H1 (cell line): ENCODE results near the gene ETV2. TPM values are rescaled to one million over a fixed set of nuclear protein-coding genes. Genes with fewer than 3 reads are reported as not detected.

Experiments used
- CTCF ChIA-PET: fragments of 300-600 bp; sonication (Branson Sonifier 250); formaldehyde crosslinking; loops from one replicate; lab custom pipeline; 2021; ENCODE audit not compliant: partially characterized antibody; lab: Charles Lee
- POLR2A ChIA-PET: fragments of 300-600 bp; sonication (Branson Sonifier 250); formaldehyde crosslinking; loops from one replicate; lab custom pipeline; 2021; ENCODE audit warnings: inconsistent platforms; ENCODE audit not compliant: partially characterized antibody; lab: Charles Lee
- DNase-seq, 2 experiments: peaks; one replicate each; pipeline versions ENCODE4 v3.0.0 to v3.0.0-alpha.2; 2010 to 2022; ENCODE audit warnings: low spot score in 2 of 2, low read depth in 1 of 2, mixed read lengths in 1 of 2
- FAIRE-seq: peaks from 2 replicates; lab custom pipeline; 2011; peaks lifted over from hg19 to GRCh38; lab: Jason Lieb, UNC
- H2AFZ ChIP-seq: 2 replicates; pipeline ENCODE4 v1.8.1; 2012; ENCODE audit warnings: low read length, inconsistent platforms
- H2AK5ac ChIP-seq: 2 replicates; pipeline ENCODE4 v1.6.1; 2013; ENCODE audit warnings: low read depth, low read length
- H2BK120ac ChIP-seq: replicated peaks from 2 replicates; pipeline ENCODE3; 2013; ENCODE audit warnings: low read depth, low read length, inconsistent platforms
- H2BK12ac ChIP-seq: 2 replicates; pipeline ENCODE4 v1.6.1; 2013; ENCODE audit warnings: low read depth, low read length
- H2BK15ac ChIP-seq: 2 replicates; pipeline ENCODE4 v1.6.1; 2013; ENCODE audit warnings: low read length
- H2BK20ac ChIP-seq: 2 replicates; pipeline ENCODE4 v1.6.1; 2013; ENCODE audit warnings: low read length
- H2BK5ac ChIP-seq: 2 replicates; pipeline ENCODE4 v1.6.1; 2013; ENCODE audit warnings: low read depth, low read length
- H3K14ac ChIP-seq: 2 replicates; pipeline ENCODE4 v1.6.1; 2013; ENCODE audit warnings: inconsistent platforms; ENCODE audit not compliant: insufficient read length
- H3K18ac ChIP-seq: 2 replicates; pipeline ENCODE4 v1.6.1; 2013; ENCODE audit warnings: low read length; ENCODE audit errors: extremely low read depth
- H3K23ac ChIP-seq: 2 replicates; pipeline ENCODE4 v1.6.1; 2013; ENCODE audit warnings: inconsistent platforms; ENCODE audit not compliant: insufficient read length
- H3K23me2 ChIP-seq: 2 replicates; pipeline ENCODE4 v1.6.1; 2013; ENCODE audit warnings: low read depth, low read length
- H3K27ac ChIP-seq: 2 replicates; pipeline ENCODE4 v1.6.1; 2011; ENCODE audit warnings: low read depth, low read length, inconsistent platforms
- H3K27me3 ChIP-seq, 4 experiments: replicated peaks in 1 of 4; 1 replicate in 1 of 4; 2 replicates in 3 of 4; pipeline versions ENCODE4 v1.6.1 to v1.8.1; 2011 to 2013; ENCODE audit warnings: low read length in 3 of 4, mild to moderate bottlenecking in 3 of 4, inconsistent platforms in 2 of 4, mixed read lengths in 2 of 4, moderate library complexity in 1 of 4; ENCODE audit not compliant: control insufficient read depth in 3 of 4, insufficient read depth in 3 of 4; ENCODE audit errors: extremely low read depth in 1 of 4
- H3K36me3 ChIP-seq, 4 experiments: 2 replicates each; pipeline versions ENCODE4 v1.6.1 to v1.8.1; 2011 to 2013; ENCODE audit warnings: mild to moderate bottlenecking in 4 of 4, low read length in 3 of 4, moderate library complexity in 2 of 4, control low read depth in 1 of 4, inconsistent platforms in 1 of 4; ENCODE audit not compliant: insufficient read depth in 4 of 4, control insufficient read depth in 2 of 4
- H3K4ac ChIP-seq: replicated peaks from 2 replicates; pipeline ENCODE3; 2013; ENCODE audit warnings: low read length, low read depth, mixed read lengths, inconsistent platforms; ENCODE audit not compliant: insufficient read length
- H3K4me1 ChIP-seq, 4 experiments: replicated peaks in 1 of 4; 1 replicate in 1 of 4; 2 replicates in 3 of 4; pipeline versions ENCODE4 v1.6.1 to v1.8.1; 2011 to 2013; ENCODE audit warnings: low read length in 3 of 4, inconsistent platforms in 2 of 4, mixed read lengths in 1 of 4; ENCODE audit not compliant: insufficient read depth in 4 of 4, control insufficient read depth in 3 of 4
- H3K4me2 ChIP-seq, 2 experiments: 2 replicates each; pipeline versions ENCODE4 v1.6.1 to v1.8.1; 2011 to 2013; ENCODE audit warnings: low read depth in 2 of 2, low read length in 2 of 2, control low read depth in 1 of 2, inconsistent platforms in 1 of 2, mild to moderate bottlenecking in 1 of 2; ENCODE audit not compliant: insufficient read depth in 1 of 2
- H3K4me3 ChIP-seq, 4 experiments: fragments of 200-600, 300-600 bp in 1 of 4; sonication (generic), shearing (Covaris generic), sonication (Bioruptor Twin) in 1 of 4; 2 replicates each; pipeline versions ENCODE4 v1.5.1 to v1.8.1; 2011 to 2016; ENCODE audit warnings: low read length in 4 of 4, low read depth in 3 of 4, control low read depth in 2 of 4, inconsistent platforms in 2 of 4, mild to moderate bottlenecking in 2 of 4, mixed read lengths in 1 of 4, moderate library complexity in 1 of 4; ENCODE audit not compliant: insufficient read depth in 2 of 4; ENCODE audit errors: extremely low read depth in 1 of 4
- H3K56ac ChIP-seq: replicated peaks from 2 replicates; pipeline ENCODE3; 2013; ENCODE audit warnings: low read depth, mild to moderate bottlenecking, mixed read lengths, low read length, inconsistent platforms; ENCODE audit not compliant: insufficient read length
- H3K79me1 ChIP-seq: 2 replicates; pipeline ENCODE4 v1.6.1; 2013; ENCODE audit warnings: low read depth, low read length, control low read depth
- H3K79me2 ChIP-seq, 2 experiments: 2 replicates each; pipeline versions ENCODE4 v1.6.1 to v1.8.1; 2012 to 2013; ENCODE audit warnings: low read length in 2 of 2, mild to moderate bottlenecking in 2 of 2, inconsistent platforms in 1 of 2; ENCODE audit not compliant: insufficient read depth in 2 of 2, control insufficient read depth in 1 of 2
- H3K9ac ChIP-seq, 4 experiments: replicated peaks in 1 of 4; 1 replicate in 1 of 4; 2 replicates in 3 of 4; pipeline versions ENCODE4 v1.6.1 to v1.8.1; 2011 to 2013; ENCODE audit warnings: low read depth in 3 of 4, low read length in 3 of 4, control low read depth in 2 of 4, mild to moderate bottlenecking in 2 of 4, moderate library complexity in 2 of 4, inconsistent platforms in 1 of 4; ENCODE audit errors: extremely low read depth in 1 of 4
- H3K9me3 ChIP-seq, 2 experiments: 2 replicates each; pipeline versions ENCODE4 v1.6.1 to v1.8.1; 2012 to 2013; ENCODE audit warnings: mild to moderate bottlenecking in 2 of 2, moderate library complexity in 2 of 2, control low read depth in 1 of 2, inconsistent platforms in 1 of 2, low read depth in 1 of 2, low read length in 1 of 2, mixed read lengths in 1 of 2; ENCODE audit not compliant: insufficient read depth in 2 of 2
- H4K20me1 ChIP-seq, 2 experiments: replicated peaks in 1 of 2; 2 replicates each; pipeline versions ENCODE3 to v1.8.1; 2011 to 2013; ENCODE audit warnings: inconsistent platforms in 2 of 2, low read length in 2 of 2, mild to moderate bottlenecking in 1 of 2; ENCODE audit not compliant: insufficient read depth in 2 of 2, control insufficient read depth in 1 of 2
- H4K5ac ChIP-seq: 2 replicates; pipeline ENCODE4 v1.6.1; 2013; ENCODE audit warnings: low read length, low read depth, mixed read lengths, inconsistent platforms; ENCODE audit not compliant: insufficient read length
- H4K8ac ChIP-seq: 2 replicates; pipeline ENCODE4 v1.8.0; 2013; ENCODE audit warnings: mild to moderate bottlenecking, moderate library complexity, low read length, inconsistent platforms; ENCODE audit not compliant: insufficient read depth; ENCODE audit errors: extremely low read depth
- H4K91ac ChIP-seq: replicated peaks from 2 replicates; pipeline ENCODE3; 2013; ENCODE audit warnings: low read length, mixed read lengths, inconsistent platforms; ENCODE audit not compliant: insufficient read length
- BCL11A ChIP-seq, 2 experiments: IDR thresholded peaks; one replicate each; pipeline ENCODE4 v1.6.1; 2011; ENCODE audit warnings: low read depth in 2 of 2, low read length in 2 of 2, mild to moderate bottlenecking in 2 of 2
- CEBPB ChIP-seq: IDR thresholded peaks from 2 replicates; pipeline ENCODE4 v1.6.1; 2012; ENCODE audit warnings: low read depth, low read length
- EZH2 ChIP-seq: fragments of 200-600 bp; sonication (generic); IDR thresholded peaks from 2 replicates; pipeline ENCODE4 v1.7.1; 2012; ENCODE audit warnings: low read depth, mild to moderate bottlenecking, moderate library complexity, low read length, inconsistent platforms; ENCODE audit not compliant: severe bottlenecking
- KDM5A ChIP-seq: fragments of 200-600 bp; IDR thresholded peaks from 2 replicates; pipeline ENCODE4 v1.7.1; 2012; ENCODE audit warnings: mild to moderate bottlenecking, low read length, inconsistent platforms, mixed read lengths
- POLR2A ChIP-seq, 2 experiments: IDR thresholded peaks; 1 replicate in 1 of 2; 2 replicates in 1 of 2; pipeline ENCODE4 v1.6.1; 2011; ENCODE audit warnings: low read depth in 2 of 2, low read length in 2 of 2, mild to moderate bottlenecking in 2 of 2; ENCODE audit errors: control extremely low read depth in 1 of 2
- SP4 ChIP-seq: IDR thresholded peaks from 2 replicates; pipeline ENCODE4 v1.6.1; 2012; ENCODE audit warnings: low read length, inconsistent platforms
- SUZ12 ChIP-seq: fragments of 200-600 bp; sonication (generic); IDR thresholded peaks from 2 replicates; pipeline ENCODE4 v1.6.1; 2012; ENCODE audit warnings: mild to moderate bottlenecking, inconsistent platforms, low read length, moderate library complexity, mixed read lengths
- USF2 ChIP-seq: IDR thresholded peaks from 2 replicates; pipeline ENCODE4 v1.6.1; 2011; ENCODE audit warnings: low read length, improper control_type of control experiment
- WGBS, 2 experiments: shearing (Covaris generic) in 1 of 2; methylation state at CpG; one replicate each; pipeline versions ENCODE4 v1.1.6 to v1.1.7; 2013 to 2015; ENCODE audit warnings: low lambda C conversion rate in 2 of 2, mixed read lengths in 2 of 2, inconsistent platforms in 1 of 2, low coverage in 1 of 2, missing lambda C conversion rate in 1 of 2; ENCODE audit not compliant: insufficient replicate concordance in 2 of 2, insufficient coverage in 1 of 2, insufficient read length in 1 of 2; ENCODE audit errors: extremely low coverage in 1 of 2, missing lambda C conversion rate in 1 of 2; 5-methylcytosine and 5-hydroxymethylcytosine counted together
- polyA plus RNA-seq, 7 experiments: library from polyadenylated mRNA; depleted of rRNA in 3 of 7; stranded (reverse) in 5 of 7; unstranded in 2 of 7; fragments of >200 nt in 5 of 7; fragments of 200-250 nt in 2 of 7; gene quantifications; 1 replicate in 5 of 7; 2 replicates in 1 of 7; 4 replicates in 1 of 7; pipeline versions ENCODE4 v1.2.1 to v1.2.3, GENCODE V29; 2011 to 2013; ENCODE audit warnings: missing spikeins in 2 of 7, mixed read lengths in 2 of 7
- total RNA-seq: library from RNA; stranded (reverse); fragmentation: NEBNext Ultra II Directional; extraction: Animal tissue kit (Norgen Biotek cat#: 25700); gene quantifications from 2 replicates; pipeline ENCODE4 v1.2.1, GENCODE V29; 2021

Gene ETV2
- total and polyA plus RNA-seq, 2 of the 8 experiments (the other 6 are each of a cell fraction or from before 2014, with no cell fraction given) = 0.88 to 1.3 TPM

GRCh38 chr19:35619290-35619923, 22.1 kb upstream of the ETV2 start:
- Histone ChIP-seq H3K23me2 (no peaks in the 10 kb centered on the region), H4K20me1 (peaks cover 0 to 5% of the 10 kb centered on the region in 2 experiments), H3K18ac (no peak overlapping the region), H2BK5ac (no peak overlapping the region), H2BK12ac (no peak overlapping the region), H3K79me2 (no peaks in the 10 kb centered on the region), H4K91ac (no peak overlapping the region), H3K4me3 (no peak overlapping the region), H3K4ac (no peak overlapping the region), H3K9me3 (no peaks in the 10 kb centered on the region), H3K9ac (no peak overlapping the region), H2AK5ac (no peak overlapping the region), H4K8ac (no peak overlapping the region), H3K4me2 (no peak overlapping the region), H3K36me3 (peaks cover 4 to 15% (median 8%) of the 10 kb centered on the region in 4 experiments; a peak in 5 of 8 replicates), H2BK15ac (no peak overlapping the region), H2BK20ac (no peak overlapping the region), H3K14ac (no peak overlapping the region), H3K4me1 (no peaks in the 10 kb centered on the region), H3K56ac (no peak overlapping the region), H3K79me1 (no peaks in the 10 kb centered on the region), H3K27ac (no peak overlapping the region), H4K5ac (no peak overlapping the region), H2AFZ (no peak overlapping the region), H3K23ac (no peak overlapping the region), H3K27me3 (no peaks in the 10 kb centered on the region), H2BK120ac (no peak overlapping the region)
- WGBS, 2 experiments = 93% methylated on average over 12 of the region's 12 CpGs; no CpG with 5 or more reads in 1 of the 2 experiments
- DNase-seq = no peak
- CTCF ChIA-PET = interaction anchor here (0.9 to 1.0 kb wide), 2 partner anchors 54 to 67 kb away, joined by 3 read pairs; no protein-coding TSS in a partner anchor
- POLR2A ChIA-PET = interaction anchor here (0.7 to 1.7 kb wide), 5 partner anchors 12 to 64 kb away, joined by 3 to 6 read pairs (median 5); partner anchors contain the start of gene COX6B1
- TF ChIP-seq USF2 (no peak), SP4 (no peak), BCL11A (IDR thresholded peaks at IDR 0.05; ENCODE audit: low read depth in 2 of 2, low read length in 2 of 2) (no peak), SUZ12 (no peak), EZH2 (no peak), POLR2A (IDR thresholded peaks at IDR 0.05; ENCODE audit: control extremely low read depth in 1 of 2, low read depth in 2 of 2, low read length in 2 of 2) (no peak), KDM5A (no peak), CEBPB (no peak)
- FAIRE-seq = no peak
